Measurements from ENCODE around the gene PRLR.

- no peak for TF ChIP-seq POLR2AphosphoS5 (IDR thresholded peaks at IDR 0.05; ENCODE audit: borderline replicate concordance, low read depth, low read length)
- TF ChIP-seq EZH2 (IDR thresholded peaks at IDR 0.05): no peak
- no peak for TF ChIP-seq FOXP2 (optimal IDR thresholded peaks at IDR 0.05; ENCODE audit: control extremely low read depth, extremely low read length, insufficient read depth)
These were observed 72.1 kb downstream of the PRLR start for GRCh38 chr5:35158204-35158603.

Measured in SK-N-MC (cell line).